OCI-LY3 (cell line): ENCODE data around the gene SSR1.

Experiments used
- EZH2phosphoT487 ChIP-seq: fragments of 200-600 bp; shearing (Covaris generic); IDR thresholded peaks from 2 replicates; pipeline ENCODE4 v1.6.1; 2018; ENCODE audit warnings: antibody characterized with exemption, mixed run types, low read depth
- TF ChIP-seq, protein P1 (sequence below): fragments of 200-600, 300-600 bp; sonication (generic); IDR thresholded peaks from 2 replicates; pipeline ENCODE4 v1.5.1; 2014; ENCODE audit warnings: antibody characterized with exemption, low read length, low read depth

DNA sequence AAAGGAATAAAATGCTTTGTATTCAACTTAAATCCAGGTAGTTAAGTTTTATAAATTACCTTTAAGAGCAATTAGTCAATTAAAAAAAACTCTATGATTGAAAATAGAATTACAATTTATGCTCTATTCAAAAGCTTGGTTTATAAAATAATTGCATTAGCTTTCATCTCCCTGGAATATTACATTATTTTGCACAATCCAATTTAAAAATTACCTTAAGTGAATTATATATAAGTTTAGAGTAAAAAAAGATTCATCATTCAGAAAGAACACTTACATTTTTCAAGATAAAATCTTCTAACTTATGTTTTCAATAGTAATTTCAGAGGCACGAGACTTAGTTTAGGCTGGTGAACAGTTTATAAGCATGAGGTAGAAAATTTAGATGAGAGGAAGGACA, 14.9 kb downstream of the SSR1 start:
- no peak for TF ChIP-seq EZH2phosphoT487
- TF ChIP-seq, protein P1, sequence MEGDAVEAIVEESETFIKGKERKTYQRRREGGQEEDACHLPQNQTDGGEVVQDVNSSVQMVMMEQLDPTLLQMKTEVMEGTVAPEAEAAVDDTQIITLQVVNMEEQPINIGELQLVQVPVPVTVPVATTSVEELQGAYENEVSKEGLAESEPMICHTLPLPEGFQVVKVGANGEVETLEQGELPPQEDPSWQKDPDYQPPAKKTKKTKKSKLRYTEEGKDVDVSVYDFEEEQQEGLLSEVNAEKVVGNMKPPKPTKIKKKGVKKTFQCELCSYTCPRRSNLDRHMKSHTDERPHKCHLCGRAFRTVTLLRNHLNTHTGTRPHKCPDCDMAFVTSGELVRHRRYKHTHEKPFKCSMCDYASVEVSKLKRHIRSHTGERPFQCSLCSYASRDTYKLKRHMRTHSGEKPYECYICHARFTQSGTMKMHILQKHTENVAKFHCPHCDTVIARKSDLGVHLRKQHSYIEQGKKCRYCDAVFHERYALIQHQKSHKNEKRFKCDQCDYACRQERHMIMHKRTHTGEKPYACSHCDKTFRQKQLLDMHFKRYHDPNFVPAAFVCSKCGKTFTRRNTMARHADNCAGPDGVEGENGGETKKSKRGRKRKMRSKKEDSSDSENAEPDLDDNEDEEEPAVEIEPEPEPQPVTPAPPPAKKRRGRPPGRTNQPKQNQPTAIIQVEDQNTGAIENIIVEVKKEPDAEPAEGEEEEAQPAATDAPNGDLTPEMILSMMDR, result no peak
